Neural progenitor cell (in vitro differentiated cells): ENCODE results near the gene TRAPPC12. TPM values are rescaled to one million over a fixed set of nuclear protein-coding genes. Genes with fewer than 3 reads are reported as not detected.

ENCODE experiments used
- DNase-seq: peaks from one replicate; pipeline ENCODE4 v3.0.0-alpha.2; 2016; ENCODE audit warnings: low spot score
- H2AFZ ChIP-seq: fragments of 200-600 bp; sonication (generic); replicated peaks from 2 replicates; pipeline ENCODE4 v1.6.1; 2016; ENCODE audit warnings: antibody characterized with exemption
- H3F3A ChIP-seq: fragments of 200-600 bp; sonication (generic); 2 replicates; pipeline ENCODE4 v1.6.1; 2016; ENCODE audit warnings: antibody characterized with exemption, low read depth
- H3K27ac ChIP-seq: fragments of 200-600 bp; sonication (generic); 2 replicates; pipeline ENCODE4 v1.5.1; 2016; ENCODE audit warnings: mild to moderate bottlenecking
- H3K27me3 ChIP-seq: fragments of 200-600 bp; sonication (generic); 2 replicates; pipeline ENCODE4 v1.6.1; 2016; ENCODE audit warnings: mild to moderate bottlenecking, moderate library complexity
- H3K36me3 ChIP-seq: fragments of 200-600 bp; sonication (generic); 2 replicates; pipeline ENCODE4 v1.5.1; 2016
- H3K4me1 ChIP-seq: fragments of 200-600 bp; sonication (generic); 2 replicates; pipeline ENCODE4 v1.6.1; 2016; ENCODE audit warnings: mixed run types
- H3K4me2 ChIP-seq: fragments of 200-600 bp; sonication (generic); 2 replicates; pipeline ENCODE4 v1.6.1; 2016
- H3K4me3 ChIP-seq: fragments of 200-600 bp; sonication (generic); 2 replicates; pipeline ENCODE4 v1.5.1; 2016
- H3K79me2 ChIP-seq: fragments of 200-600 bp; sonication (generic); 2 replicates; pipeline ENCODE4 v1.6.1; 2016; ENCODE audit warnings: low read depth
- H3K9ac ChIP-seq: fragments of 200-600 bp; sonication (generic); 2 replicates; pipeline ENCODE4 v1.6.1; 2016
- H3K9me3 ChIP-seq: fragments of 200-600 bp; sonication (generic); 2 replicates; pipeline ENCODE4 v1.5.1; 2016; ENCODE audit warnings: low read depth
- H4K20me1 ChIP-seq: fragments of 200-600 bp; sonication (generic); 2 replicates; pipeline ENCODE4 v1.6.1; 2016; ENCODE audit warnings: low read depth
- H3K27ac Mint-ChIP-seq: 3 replicates; pipeline ENCODE4 v1.8.0; 2021; ENCODE audit warnings: mixed read lengths
- H3K27me3 Mint-ChIP-seq: 2 replicates; pipeline ENCODE4 v1.8.0; 2022; ENCODE audit warnings: low read depth, mild to moderate bottlenecking, inconsistent platforms, moderate library complexity, mixed read lengths; ENCODE audit not compliant: insufficient read depth
- H3K36me3 Mint-ChIP-seq: 3 replicates; pipeline ENCODE4 v1.8.0; 2021; ENCODE audit warnings: mixed read lengths
- H3K4me1 Mint-ChIP-seq: 3 replicates; pipeline ENCODE4 v1.8.0; 2021; ENCODE audit warnings: mixed read lengths
- H3K4me3 Mint-ChIP-seq: 3 replicates; pipeline ENCODE4 v1.8.0; 2021; ENCODE audit warnings: mild to moderate bottlenecking, moderate library complexity, mixed read lengths
- H3K9me3 Mint-ChIP-seq: 3 replicates; pipeline ENCODE4 v1.8.0; 2020; ENCODE audit warnings: mixed read lengths
- EZH2 ChIP-seq: fragments of 200-600 bp; sonication (generic); IDR thresholded peaks from 2 replicates; pipeline ENCODE4 v1.6.1; 2017; ENCODE audit warnings: antibody characterized with exemption, mild to moderate bottlenecking, moderate library complexity
- EZH2phosphoT487 ChIP-seq: fragments of 200-600 bp; sonication (generic); IDR thresholded peaks from 2 replicates; pipeline ENCODE4 v1.6.1; 2017; ENCODE audit warnings: antibody characterized with exemption
- total RNA-seq: library from RNA; depleted of rRNA; stranded (reverse); fragments of >200 nt; gene quantifications from 2 replicates; pipeline ENCODE4 v1.2.3, GENCODE V29; 2015; ENCODE audit warnings: low replicate concordance
- TF ChIP-seq, protein P1 (sequence below): fragments of 200-600 bp; sonication (generic); IDR thresholded peaks from 2 replicates; pipeline ENCODE4 v1.5.1; 2017; ENCODE audit warnings: antibody characterized with exemption, mild to moderate bottlenecking

TRAPPC12 gene
- total RNA-seq, 1 donor from 2014 or later, result 59.5 TPM

DNA sequence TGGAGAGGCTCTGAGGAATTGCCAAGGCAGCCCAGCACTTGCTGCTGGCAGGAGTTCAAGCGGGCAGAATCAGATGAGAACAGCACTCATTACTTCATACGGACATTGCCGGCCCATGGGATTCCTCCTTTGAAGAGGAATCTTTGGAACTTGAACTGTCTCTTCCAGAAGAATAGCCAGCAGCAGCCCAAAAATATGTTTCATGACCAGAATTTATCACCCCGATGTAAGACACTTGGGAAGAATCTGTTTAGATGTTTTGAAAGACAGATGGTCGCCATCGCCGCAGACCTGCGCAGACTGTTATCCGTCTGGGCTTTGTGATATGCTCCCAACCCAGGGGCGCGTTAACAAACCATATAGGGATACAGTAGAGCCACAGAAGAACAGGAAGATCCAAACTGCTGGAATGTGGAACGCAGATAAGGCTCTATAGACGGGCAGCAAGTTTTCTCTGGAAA lies 143.5 kb downstream of the TRAPPC12 start:
- no peak overlapping the region for H3K4me3 Mint-ChIP-seq

GRCh38 chr2:3523551-3524041 lies 144.1 kb downstream of the TRAPPC12 start:
- no peak overlapping the region for H2AFZ ChIP-seq
- no peak overlapping the region for H3K27ac Mint-ChIP-seq

More for the DNA sequence above, 143.5 kb downstream of the TRAPPC12 start:
- no peak overlapping the region for H3K27ac Mint-ChIP-seq
- Histone ChIP-seq H3K27ac (no peak overlapping the region), H3F3A (peaks cover 24% of the 10 kb centered on the region), H3K9ac (no peak overlapping the region), H2AFZ (no peak overlapping the region), H3K27me3 (no peaks in the 10 kb centered on the region), H4K20me1 (no peaks in the 10 kb centered on the region), H3K4me3 (no peak overlapping the region), H3K79me2 (peaks cover 4% of the 10 kb centered on the region), H3K4me1 (peaks cover 8% of the 10 kb centered on the region), H3K9me3 (no peaks in the 10 kb centered on the region), H3K4me2 (no peak overlapping the region), H3K36me3 (no peaks in the 10 kb centered on the region)
- DNase-seq, result no peak
- TF ChIP-seq, protein P1, sequence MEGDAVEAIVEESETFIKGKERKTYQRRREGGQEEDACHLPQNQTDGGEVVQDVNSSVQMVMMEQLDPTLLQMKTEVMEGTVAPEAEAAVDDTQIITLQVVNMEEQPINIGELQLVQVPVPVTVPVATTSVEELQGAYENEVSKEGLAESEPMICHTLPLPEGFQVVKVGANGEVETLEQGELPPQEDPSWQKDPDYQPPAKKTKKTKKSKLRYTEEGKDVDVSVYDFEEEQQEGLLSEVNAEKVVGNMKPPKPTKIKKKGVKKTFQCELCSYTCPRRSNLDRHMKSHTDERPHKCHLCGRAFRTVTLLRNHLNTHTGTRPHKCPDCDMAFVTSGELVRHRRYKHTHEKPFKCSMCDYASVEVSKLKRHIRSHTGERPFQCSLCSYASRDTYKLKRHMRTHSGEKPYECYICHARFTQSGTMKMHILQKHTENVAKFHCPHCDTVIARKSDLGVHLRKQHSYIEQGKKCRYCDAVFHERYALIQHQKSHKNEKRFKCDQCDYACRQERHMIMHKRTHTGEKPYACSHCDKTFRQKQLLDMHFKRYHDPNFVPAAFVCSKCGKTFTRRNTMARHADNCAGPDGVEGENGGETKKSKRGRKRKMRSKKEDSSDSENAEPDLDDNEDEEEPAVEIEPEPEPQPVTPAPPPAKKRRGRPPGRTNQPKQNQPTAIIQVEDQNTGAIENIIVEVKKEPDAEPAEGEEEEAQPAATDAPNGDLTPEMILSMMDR, result no peak
- TF ChIP-seq EZH2phosphoT487 (no peak), EZH2 (no peak)
- peaks cover 3% of the 10 kb centered on the region for H3K36me3 Mint-ChIP-seq
- H3K9me3 Mint-ChIP-seq, result no peaks in the 10 kb centered on the region
- H3K4me1 Mint-ChIP-seq, result peaks cover 20% of the 10 kb centered on the region
- H3K27me3 Mint-ChIP-seq, result peaks cover 4% of the 10 kb centered on the region

DNA sequence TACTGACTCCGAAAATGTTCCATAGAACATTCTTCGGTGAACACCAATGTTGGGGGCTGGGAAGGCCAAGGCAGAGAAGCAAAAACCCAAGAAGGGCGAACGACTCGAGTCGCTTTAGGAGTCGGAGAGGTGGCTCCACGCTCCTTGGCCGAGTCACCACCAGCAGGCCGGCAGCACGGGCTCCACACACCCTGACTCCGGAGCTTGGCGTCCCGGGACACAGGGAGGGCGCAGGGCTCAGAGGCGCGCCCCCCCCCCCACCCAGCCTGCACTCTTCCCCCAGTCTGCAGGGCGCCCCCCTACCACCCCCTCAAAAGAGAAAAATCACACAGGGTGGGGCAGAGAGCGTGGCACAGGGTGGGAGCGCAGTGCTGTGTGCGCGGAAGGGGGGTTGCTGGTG lies 147.4 kb downstream of the TRAPPC12 start:
- no peak overlapping the region for H3K4me3 ChIP-seq
- H3K4me2 ChIP-seq, result no peak overlapping the region
- H3K9me3 ChIP-seq, result no peaks in the 10 kb centered on the region
- Mint-ChIP-seq H3K4me3 (no peak overlapping the region), H3K9me3 (no peaks in the 10 kb centered on the region), H3K27me3 (peaks cover 2% of the 10 kb centered on the region), H3K27ac (no peak overlapping the region), H3K4me1 (peaks cover 2% of the 10 kb centered on the region), H3K36me3 (no peaks in the 10 kb centered on the region)
- H2AFZ ChIP-seq, result no peak overlapping the region
- H3K27ac ChIP-seq, result no peak overlapping the region
- H3K27me3 ChIP-seq, result no peaks in the 10 kb centered on the region
- H3K36me3 ChIP-seq, result no peaks in the 10 kb centered on the region
- H4K20me1 ChIP-seq, result no peaks in the 10 kb centered on the region
- no peaks in the 10 kb centered on the region for H3K79me2 ChIP-seq
- H3K4me1 ChIP-seq, result no peaks in the 10 kb centered on the region
- peaks cover 11% of the 10 kb centered on the region for H3F3A ChIP-seq
- no peak for DNase-seq
- H3K9ac ChIP-seq, result no peak overlapping the region
- TF ChIP-seq EZH2, result no peak
- TF ChIP-seq, protein P1, result no peak
- TF ChIP-seq EZH2phosphoT487, result no peak

More at GRCh38 chr2:3523551-3524041, 144.1 kb downstream of the TRAPPC12 start:
- H3K79me2 ChIP-seq, result no peaks in the 10 kb centered on the region
- TF ChIP-seq, protein P1, result no peak
- H3F3A ChIP-seq, result peaks cover 18% of the 10 kb centered on the region
- H3K4me3 ChIP-seq, result no peak overlapping the region
- Mint-ChIP-seq H3K27me3 (peaks cover 2% of the 10 kb centered on the region), H3K9me3 (no peaks in the 10 kb centered on the region), H3K36me3 (peaks cover 3% of the 10 kb centered on the region), H3K4me3 (no peak overlapping the region), H3K4me1 (peaks cover 18% of the 10 kb centered on the region)
- H3K27me3 ChIP-seq, result no peaks in the 10 kb centered on the region
- no peaks in the 10 kb centered on the region for H4K20me1 ChIP-seq
- peaks cover 8% of the 10 kb centered on the region for H3K4me1 ChIP-seq
- no peak overlapping the region for H3K27ac ChIP-seq
- no peaks in the 10 kb centered on the region for H3K9me3 ChIP-seq
- no peak for DNase-seq
- no peak overlapping the region for H3K9ac ChIP-seq
- H3K4me2 ChIP-seq, result no peak overlapping the region
- H3K36me3 ChIP-seq, result no peaks in the 10 kb centered on the region
